ENCODE results near the gene ATXN10. TPM values are rescaled to one million over a fixed set of nuclear protein-coding genes. Genes with fewer than 3 reads are reported as not detected.
A peak's percentile ranks its signal among the peaks of the same experiment; 100 is the strongest.

Gene ATXN10
- total RNA-seq, 4 donors from 2014 or later = 79.0 to 152 (median 88.3) TPM

- Histone ChIP-seq H3K4me3 (peak overlapping the region; percentile 66 to 86 (median 81)), H3K4me1 (peaks cover 18 to 36% (median 19%) of the 10 kb centered on the region in 3 donors), H3K36me3 (peaks cover 0 to 3% (median 0%) of the 10 kb centered on the region in 3 donors), H3K9me3 (no peaks in the 10 kb centered on the region), H3K27ac (peak overlapping the region; percentile 83 to 90 (median 86)), H3K27me3 (no peaks in the 10 kb centered on the region)
- TF ChIP-seq POLR2A (IDR thresholded peaks at IDR 0.05) = no peak
- TF ChIP-seq, protein P1, sequence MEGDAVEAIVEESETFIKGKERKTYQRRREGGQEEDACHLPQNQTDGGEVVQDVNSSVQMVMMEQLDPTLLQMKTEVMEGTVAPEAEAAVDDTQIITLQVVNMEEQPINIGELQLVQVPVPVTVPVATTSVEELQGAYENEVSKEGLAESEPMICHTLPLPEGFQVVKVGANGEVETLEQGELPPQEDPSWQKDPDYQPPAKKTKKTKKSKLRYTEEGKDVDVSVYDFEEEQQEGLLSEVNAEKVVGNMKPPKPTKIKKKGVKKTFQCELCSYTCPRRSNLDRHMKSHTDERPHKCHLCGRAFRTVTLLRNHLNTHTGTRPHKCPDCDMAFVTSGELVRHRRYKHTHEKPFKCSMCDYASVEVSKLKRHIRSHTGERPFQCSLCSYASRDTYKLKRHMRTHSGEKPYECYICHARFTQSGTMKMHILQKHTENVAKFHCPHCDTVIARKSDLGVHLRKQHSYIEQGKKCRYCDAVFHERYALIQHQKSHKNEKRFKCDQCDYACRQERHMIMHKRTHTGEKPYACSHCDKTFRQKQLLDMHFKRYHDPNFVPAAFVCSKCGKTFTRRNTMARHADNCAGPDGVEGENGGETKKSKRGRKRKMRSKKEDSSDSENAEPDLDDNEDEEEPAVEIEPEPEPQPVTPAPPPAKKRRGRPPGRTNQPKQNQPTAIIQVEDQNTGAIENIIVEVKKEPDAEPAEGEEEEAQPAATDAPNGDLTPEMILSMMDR (IDR thresholded peaks at IDR 0.05) = no peak
- DNase-seq = no peak
- intact Hi-C loops (cut with DNase I) = no loop called here
- WGBS, 2 donors = 14 to 31% methylated on average over 7 to 10 of the region's 32 CpGs
Measured at GRCh38 chr22:45670981-45671782, 452 bp upstream of the ATXN10 start.

DNA sequence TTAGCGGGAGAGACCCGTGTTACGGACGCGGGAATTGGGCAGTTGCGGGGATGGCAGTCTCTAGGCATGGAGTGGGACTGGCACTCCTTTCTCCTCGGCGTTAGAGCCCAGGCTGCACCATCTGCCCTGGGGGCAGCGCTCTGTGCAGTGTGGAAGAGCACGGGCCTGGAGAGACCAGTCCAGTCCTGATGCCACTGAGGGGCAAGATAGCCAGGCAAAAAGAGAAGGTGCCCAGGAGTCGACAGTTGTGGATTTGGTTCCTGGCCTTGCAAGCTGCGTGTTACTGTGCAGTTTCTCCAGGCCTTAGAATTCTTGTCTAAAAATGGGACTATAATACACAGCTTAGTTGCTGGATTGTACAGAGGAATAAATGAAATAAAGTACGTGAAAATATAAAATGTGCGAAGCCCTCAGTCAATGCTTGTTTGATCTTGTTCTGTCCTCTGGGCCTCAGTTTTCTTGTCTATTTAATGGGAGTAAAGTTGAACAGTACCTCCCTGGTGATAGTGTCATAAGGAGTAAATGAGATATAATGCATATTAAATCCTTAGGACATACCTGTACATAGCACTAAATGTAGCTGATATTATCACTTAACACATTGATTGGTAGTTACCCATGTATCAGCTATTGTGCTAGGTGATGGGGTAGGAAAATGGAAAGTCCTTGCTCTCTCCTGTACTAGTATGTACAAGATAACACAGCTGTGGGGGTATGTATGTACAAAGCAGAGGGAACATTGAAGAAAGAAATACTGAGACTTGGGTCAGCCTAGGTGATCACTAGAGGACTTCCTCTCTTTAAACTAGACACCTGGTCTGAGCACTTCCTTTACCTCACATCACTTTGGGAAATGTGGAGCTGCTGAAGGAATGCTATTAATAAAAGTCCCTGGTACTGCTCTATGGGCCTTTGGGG lies 1.2 kb downstream of the ATXN10 start:
- H3K36me3 ChIP-seq = peaks cover 0 to 10% (median 0%) of the 10 kb centered on the region in 3 donors
- peak overlapping the region; percentile 66 to 86 (median 81) for H3K4me3 ChIP-seq
- H3K27me3 ChIP-seq = no peaks in the 10 kb centered on the region
- DNase-seq = no peak
- peaks cover 18 to 48% (median 19%) of the 10 kb centered on the region in 3 donors for H3K4me1 ChIP-seq
- no peak for TF ChIP-seq POLR2A (IDR thresholded peaks at IDR 0.05)
- TF ChIP-seq, protein P1 (IDR thresholded peaks at IDR 0.05) = no peak
- WGBS, 2 donors = 12 to 40% methylated on average over 4 to 12 of the region's 14 CpGs
- intact Hi-C loops (cut with DNase I) = no loop called here
- H3K9me3 ChIP-seq = no peaks in the 10 kb centered on the region
- peak overlapping the region; percentile 83 to 90 (median 86) for H3K27ac ChIP-seq

- Histone ChIP-seq H3K4me3 (peak overlapping the region in 1 of 4 donors; percentile 86), H3K27ac (no peak overlapping the region), H3K36me3 (peaks cover 0 to 10% (median 0%) of the 10 kb centered on the region in 3 donors), H3K27me3 (no peaks in the 10 kb centered on the region), H3K4me1 (peaks cover 18 to 48% (median 19%) of the 10 kb centered on the region in 3 donors), H3K9me3 (no peaks in the 10 kb centered on the region)
- 77 to 81% methylated on average over 10 of the region's 10 CpGs for WGBS, 2 donors
- intact Hi-C loops (cut with DNase I) = no loop called here
- no peak for DNase-seq
- TF ChIP-seq POLR2A (IDR thresholded peaks at IDR 0.05) = no peak
- TF ChIP-seq, protein P1 (IDR thresholded peaks at IDR 0.05) = no peak
Measured at GRCh38 chr22:45673482-45674175, 2.0 kb downstream of the ATXN10 start.

DNA sequence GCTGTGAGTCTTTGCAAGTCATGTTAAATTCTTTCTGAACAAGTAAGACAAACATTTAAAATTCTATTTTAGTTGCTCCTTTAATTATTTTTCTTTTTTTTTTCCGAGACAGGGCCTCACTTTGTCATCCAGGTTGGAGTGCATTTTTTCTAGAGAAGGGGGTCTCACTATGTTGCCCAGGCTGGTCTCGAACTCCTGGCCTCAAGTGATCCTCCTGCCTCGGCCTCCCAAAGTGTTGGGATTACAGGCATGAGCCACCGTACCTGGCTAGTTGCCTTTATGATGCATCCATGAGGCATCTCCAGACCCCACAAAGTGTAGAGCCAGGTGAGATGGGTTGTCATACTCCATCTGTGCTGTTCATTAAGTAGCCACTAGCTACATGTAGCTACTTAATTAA lies 4.4 kb downstream of the ATXN10 start:
- no peak for TF ChIP-seq POLR2A (IDR thresholded peaks at IDR 0.05)
- TF ChIP-seq, protein P1 (IDR thresholded peaks at IDR 0.05) = no peak
- Histone ChIP-seq H3K27me3 (no peaks in the 10 kb centered on the region), H3K9me3 (no peaks in the 10 kb centered on the region), H3K27ac (no peak overlapping the region), H3K4me3 (no peak overlapping the region), H3K36me3 (peaks cover 0 to 10% (median 0%) of the 10 kb centered on the region in 3 donors), H3K4me1 (peaks cover 16 to 54% (median 18%) of the 10 kb centered on the region in 3 donors)
- DNase-seq = no peak
- intact Hi-C loops (cut with DNase I) = no loop called here
- WGBS, 2 donors = 81 to 97% methylated on average over 4 of the region's 4 CpGs

Measured in esophagus squamous epithelium (tissue), 5 donors.